Measurements from ENCODE around the gene MTA3.

DNA sequence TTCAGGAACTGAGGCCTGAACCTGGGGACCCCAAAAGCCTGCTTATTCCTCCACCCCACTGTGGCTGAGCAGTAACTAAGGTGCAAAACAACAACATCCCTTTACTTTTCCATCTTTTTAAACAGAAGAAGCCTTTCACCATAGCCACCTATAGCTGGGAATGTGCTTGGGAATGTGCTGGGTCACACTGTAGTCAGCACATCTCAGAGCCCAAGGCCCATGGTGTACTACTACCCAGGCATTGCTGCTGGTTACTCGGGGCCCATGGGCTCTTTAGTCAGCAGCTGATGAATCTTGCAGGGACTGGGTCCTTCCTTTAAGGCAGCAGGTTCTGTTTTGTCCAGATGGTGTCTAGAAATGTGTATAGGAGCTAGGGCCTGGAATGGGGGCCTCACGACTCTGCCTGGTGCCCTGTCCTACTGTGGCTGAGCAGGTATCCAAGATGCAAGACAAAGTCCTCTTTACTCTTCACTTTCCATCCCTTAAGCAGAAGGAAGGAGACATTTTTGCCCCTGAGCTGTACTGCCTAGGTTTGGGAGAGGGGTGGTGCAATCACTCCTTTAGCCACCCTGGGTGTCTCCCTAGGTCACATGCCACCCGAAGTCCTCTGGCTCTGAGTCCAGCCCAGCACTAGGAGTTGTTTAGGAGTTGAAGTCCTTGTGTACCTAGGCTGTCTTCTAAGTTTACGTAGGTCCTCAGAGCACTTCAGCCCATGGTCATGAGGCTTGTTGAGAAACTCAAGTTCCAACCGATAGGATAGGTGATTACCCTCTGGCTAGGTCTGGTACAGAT is 125.5 kb downstream of the MTA3 start:
- TF ChIP-seq, protein P1, sequence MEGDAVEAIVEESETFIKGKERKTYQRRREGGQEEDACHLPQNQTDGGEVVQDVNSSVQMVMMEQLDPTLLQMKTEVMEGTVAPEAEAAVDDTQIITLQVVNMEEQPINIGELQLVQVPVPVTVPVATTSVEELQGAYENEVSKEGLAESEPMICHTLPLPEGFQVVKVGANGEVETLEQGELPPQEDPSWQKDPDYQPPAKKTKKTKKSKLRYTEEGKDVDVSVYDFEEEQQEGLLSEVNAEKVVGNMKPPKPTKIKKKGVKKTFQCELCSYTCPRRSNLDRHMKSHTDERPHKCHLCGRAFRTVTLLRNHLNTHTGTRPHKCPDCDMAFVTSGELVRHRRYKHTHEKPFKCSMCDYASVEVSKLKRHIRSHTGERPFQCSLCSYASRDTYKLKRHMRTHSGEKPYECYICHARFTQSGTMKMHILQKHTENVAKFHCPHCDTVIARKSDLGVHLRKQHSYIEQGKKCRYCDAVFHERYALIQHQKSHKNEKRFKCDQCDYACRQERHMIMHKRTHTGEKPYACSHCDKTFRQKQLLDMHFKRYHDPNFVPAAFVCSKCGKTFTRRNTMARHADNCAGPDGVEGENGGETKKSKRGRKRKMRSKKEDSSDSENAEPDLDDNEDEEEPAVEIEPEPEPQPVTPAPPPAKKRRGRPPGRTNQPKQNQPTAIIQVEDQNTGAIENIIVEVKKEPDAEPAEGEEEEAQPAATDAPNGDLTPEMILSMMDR (IDR thresholded peaks at IDR 0.05 in 2 of 3, conservative IDR thresholded peaks at IDR 0.05 in 1 of 3; ENCODE audit: insufficient read depth in 2 of 3, low read depth in 1 of 3, low read length in 3 of 3) = no peak
- TF ChIP-seq, protein P2, sequence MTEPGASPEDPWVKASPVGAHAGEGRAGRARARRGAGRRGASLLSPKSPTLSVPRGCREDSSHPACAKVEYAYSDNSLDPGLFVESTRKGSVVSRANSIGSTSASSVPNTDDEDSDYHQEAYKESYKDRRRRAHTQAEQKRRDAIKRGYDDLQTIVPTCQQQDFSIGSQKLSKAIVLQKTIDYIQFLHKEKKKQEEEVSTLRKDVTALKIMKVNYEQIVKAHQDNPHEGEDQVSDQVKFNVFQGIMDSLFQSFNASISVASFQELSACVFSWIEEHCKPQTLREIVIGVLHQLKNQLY (CRISPR knock-in tag; conservative IDR thresholded peaks at IDR 0.05) = no peak
- TF ChIP-seq, protein P3, sequence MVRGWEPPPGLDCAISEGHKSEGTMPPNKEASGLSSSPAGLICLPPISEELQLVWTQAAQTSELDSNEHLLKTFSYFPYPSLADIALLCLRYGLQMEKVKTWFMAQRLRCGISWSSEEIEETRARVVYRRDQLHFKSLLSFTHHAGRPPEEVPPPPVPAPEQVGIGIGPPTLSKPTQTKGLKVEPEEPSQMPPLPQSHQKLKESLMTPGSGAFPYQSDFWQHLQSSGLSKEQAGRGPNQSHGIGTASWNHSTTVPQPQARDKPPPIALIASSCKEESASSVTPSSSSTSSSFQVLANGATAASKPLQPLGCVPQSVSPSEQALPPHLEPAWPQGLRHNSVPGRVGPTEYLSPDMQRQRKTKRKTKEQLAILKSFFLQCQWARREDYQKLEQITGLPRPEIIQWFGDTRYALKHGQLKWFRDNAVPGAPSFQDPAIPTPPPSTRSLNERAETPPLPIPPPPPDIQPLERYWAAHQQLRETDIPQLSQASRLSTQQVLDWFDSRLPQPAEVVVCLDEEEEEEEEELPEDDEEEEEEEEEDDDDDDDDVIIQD (CRISPR knock-in tag; IDR thresholded peaks at IDR 0.05) = no peak
- TF ChIP-seq POLR2A (conservative IDR thresholded peaks at IDR 0.05) (no peak), CBX5 (IDR thresholded peaks at IDR 0.05; ENCODE audit: borderline replicate concordance, low read depth) (no peak)
- TF ChIP-seq, protein P4, sequence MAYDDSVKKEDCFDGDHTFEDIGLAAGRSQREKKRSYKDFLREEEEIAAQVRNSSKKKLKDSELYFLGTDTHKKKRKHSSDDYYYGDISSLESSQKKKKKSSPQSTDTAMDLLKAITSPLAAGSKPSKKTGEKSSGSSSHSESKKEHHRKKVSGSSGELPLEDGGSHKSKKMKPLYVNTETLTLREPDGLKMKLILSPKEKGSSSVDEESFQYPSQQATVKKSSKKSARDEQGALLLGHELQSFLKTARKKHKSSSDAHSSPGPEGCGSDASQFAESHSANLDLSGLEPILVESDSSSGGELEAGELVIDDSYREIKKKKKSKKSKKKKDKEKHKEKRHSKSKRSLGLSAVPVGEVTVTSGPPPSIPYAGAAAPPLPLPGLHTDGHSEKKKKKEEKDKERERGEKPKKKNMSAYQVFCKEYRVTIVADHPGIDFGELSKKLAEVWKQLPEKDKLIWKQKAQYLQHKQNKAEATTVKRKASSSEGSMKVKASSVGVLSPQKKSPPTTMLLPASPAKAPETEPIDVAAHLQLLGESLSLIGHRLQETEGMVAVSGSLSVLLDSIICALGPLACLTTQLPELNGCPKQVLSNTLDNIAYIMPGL (CRISPR knock-in tag; IDR thresholded peaks at IDR 0.05) = no peak
- TF ChIP-seq, protein P5, sequence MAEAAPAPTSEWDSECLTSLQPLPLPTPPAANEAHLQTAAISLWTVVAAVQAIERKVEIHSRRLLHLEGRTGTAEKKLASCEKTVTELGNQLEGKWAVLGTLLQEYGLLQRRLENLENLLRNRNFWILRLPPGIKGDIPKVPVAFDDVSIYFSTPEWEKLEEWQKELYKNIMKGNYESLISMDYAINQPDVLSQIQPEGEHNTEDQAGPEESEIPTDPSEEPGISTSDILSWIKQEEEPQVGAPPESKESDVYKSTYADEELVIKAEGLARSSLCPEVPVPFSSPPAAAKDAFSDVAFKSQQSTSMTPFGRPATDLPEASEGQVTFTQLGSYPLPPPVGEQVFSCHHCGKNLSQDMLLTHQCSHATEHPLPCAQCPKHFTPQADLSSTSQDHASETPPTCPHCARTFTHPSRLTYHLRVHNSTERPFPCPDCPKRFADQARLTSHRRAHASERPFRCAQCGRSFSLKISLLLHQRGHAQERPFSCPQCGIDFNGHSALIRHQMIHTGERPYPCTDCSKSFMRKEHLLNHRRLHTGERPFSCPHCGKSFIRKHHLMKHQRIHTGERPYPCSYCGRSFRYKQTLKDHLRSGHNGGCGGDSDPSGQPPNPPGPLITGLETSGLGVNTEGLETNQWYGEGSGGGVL (CRISPR knock-in tag; IDR thresholded peaks at IDR 0.05) = no peak

Measured in K562 (cell line).